HG02588 (cell line): ENCODE measurements around the gene FAM81A.

Experiments used
- ATAC-seq: cut with Tn5 transposase; IDR thresholded peaks from one replicate; pipeline ENCODE4 v1.9.1; 2021; ENCODE audit warnings: mild to moderate bottlenecking, moderate library complexity; ENCODE audit not compliant: unreplicated experiment

Gene FAM81A

GRCh38 chr15:59569477-59569876 is 131.5 kb downstream of the FAM81A start:
- ATAC-seq: no peak

GRCh38 chr15:59570315-59570714 is 132.3 kb downstream of the FAM81A start:
- no peak for ATAC-seq

- no peak for ATAC-seq
Observed at GRCh38 chr15:59571606-59572005, 133.6 kb downstream of the FAM81A start.
